BE2C (cell line): ENCODE data around the gene CFAP157.

Experiments used
- DNase-seq: peaks from one replicate; pipeline ENCODE4 v3.0.0-alpha.2; 2020
- H3K27me3 ChIP-seq: fragments of 250-450 bp; sonication (Bioruptor Pico); 2 replicates; pipeline ENCODE4 v1.5.1; 2020; ENCODE audit warnings: mild to moderate bottlenecking
- H3K36me3 ChIP-seq: fragments of 250-450 bp; sonication (Bioruptor Pico); 2 replicates; pipeline ENCODE4 v1.5.1; 2020; ENCODE audit warnings: mild to moderate bottlenecking
- H3K4me1 ChIP-seq: fragments of 250-450 bp; sonication (Bioruptor Pico); 2 replicates; pipeline ENCODE4 v1.5.1; 2020
- H3K4me3 ChIP-seq: 2 replicates; pipeline ENCODE4 v1.5.1; 2011; ENCODE audit warnings: low read depth, low read length
- H3K9me3 ChIP-seq: fragments of 250-450 bp; sonication (Bioruptor Pico); 2 replicates; pipeline ENCODE4 v1.5.1; 2020
- CTCF ChIP-seq: IDR thresholded peaks from 2 replicates; pipeline ENCODE4 v1.5.1; 2012; ENCODE audit warnings: mild to moderate bottlenecking, low read depth, low read length

The CFAP157 gene

DNA sequence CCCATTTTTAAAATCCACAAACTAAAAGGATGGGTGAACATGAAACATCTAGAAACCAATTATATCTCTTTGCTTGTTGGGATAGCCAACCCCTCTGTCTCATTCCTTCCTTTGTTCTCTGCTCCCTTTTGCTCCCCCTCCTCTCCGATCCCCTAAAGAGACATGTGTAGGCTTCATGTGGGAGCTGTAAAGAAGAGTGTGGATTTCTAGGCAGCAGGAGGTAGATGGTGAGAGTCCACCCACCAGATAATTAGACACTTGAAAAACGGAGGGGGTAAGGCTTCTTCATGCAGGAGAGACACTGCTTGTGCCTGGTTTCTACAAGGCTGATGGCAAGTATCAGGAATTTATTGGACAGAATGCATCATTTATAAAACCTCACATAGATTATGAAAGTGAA, 27.3 kb upstream of the CFAP157 start:
- Histone ChIP-seq H3K36me3 (peaks cover 62% of the 10 kb centered on the region), H3K4me3 (no peak overlapping the region), H3K9me3 (no peaks in the 10 kb centered on the region), H3K4me1 (no peaks in the 10 kb centered on the region), H3K27me3 (no peaks in the 10 kb centered on the region)
- DNase-seq: no peak
- no peak for TF ChIP-seq CTCF

DNA sequence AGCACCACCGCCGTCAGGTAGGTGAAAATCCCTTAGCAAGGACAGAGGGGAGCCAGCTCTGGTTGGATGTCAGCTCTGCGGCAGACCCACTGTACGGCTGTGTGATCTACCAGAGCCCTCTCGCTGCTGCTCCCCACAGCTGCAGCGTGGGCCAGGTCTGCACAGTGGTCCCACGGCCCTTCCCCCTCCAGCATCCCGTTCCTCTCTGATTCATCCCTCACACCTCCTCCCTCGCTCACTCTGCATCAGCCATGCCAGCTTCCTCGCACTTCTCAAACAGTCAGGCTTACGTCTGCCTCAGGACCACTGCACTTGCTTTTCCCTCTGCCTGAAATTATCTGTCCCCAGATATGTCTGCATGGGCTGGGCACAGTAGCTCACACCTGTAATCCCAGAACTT, 26.6 kb upstream of the CFAP157 start:
- H3K27me3 ChIP-seq: no peaks in the 10 kb centered on the region
- H3K4me3 ChIP-seq: no peak overlapping the region
- peaks cover 57% of the 10 kb centered on the region for H3K36me3 ChIP-seq
- no peak for DNase-seq
- H3K9me3 ChIP-seq: no peaks in the 10 kb centered on the region
- no peaks in the 10 kb centered on the region for H3K4me1 ChIP-seq
- no peak for TF ChIP-seq CTCF

GRCh38 chr9:127680846-127681245, 25.9 kb upstream of the CFAP157 start:
- no peak for TF ChIP-seq CTCF
- H3K4me3 ChIP-seq: no peak overlapping the region
- no peaks in the 10 kb centered on the region for H3K9me3 ChIP-seq
- H3K36me3 ChIP-seq: peaks cover 53% of the 10 kb centered on the region
- H3K4me1 ChIP-seq: no peaks in the 10 kb centered on the region
- no peak for DNase-seq
- no peaks in the 10 kb centered on the region for H3K27me3 ChIP-seq

- H3K9me3 ChIP-seq: no peaks in the 10 kb centered on the region
- no peak overlapping the region for H3K4me3 ChIP-seq
- H3K4me1 ChIP-seq: no peaks in the 10 kb centered on the region
- H3K36me3 ChIP-seq: peaks cover 48% of the 10 kb centered on the region
- DNase-seq: no peak
- no peak for TF ChIP-seq CTCF
- H3K27me3 ChIP-seq: no peaks in the 10 kb centered on the region
Observed at GRCh38 chr9:127682351-127683136, 24.2 kb upstream of the CFAP157 start.

- no peaks in the 10 kb centered on the region for H3K9me3 ChIP-seq
- peaks cover 49% of the 10 kb centered on the region for H3K36me3 ChIP-seq
- TF ChIP-seq CTCF: no peak
Observed at GRCh38 chr9:127683723-127684122, 23.1 kb upstream of the CFAP157 start.

DNA sequence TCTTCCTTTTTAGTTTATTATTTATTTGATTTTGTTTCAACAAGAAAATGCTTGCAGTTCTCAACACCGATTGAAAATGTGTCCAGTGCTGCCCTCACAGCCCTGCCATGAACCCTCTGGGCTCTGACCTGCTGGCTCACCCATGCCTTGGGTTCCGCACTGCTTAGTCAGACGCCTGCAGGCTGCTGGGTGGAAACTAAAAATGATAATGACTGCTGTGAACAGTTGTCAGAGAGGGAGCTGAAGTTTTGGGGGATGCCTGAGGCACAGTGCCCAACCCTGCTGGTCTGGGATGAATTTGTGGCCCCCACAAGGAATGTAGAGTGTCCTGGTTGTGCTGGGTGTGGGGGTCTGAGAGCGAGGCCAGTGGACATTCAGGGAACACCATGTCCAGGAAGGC, 22.2 kb upstream of the CFAP157 start:
- peaks cover 50% of the 10 kb centered on the region for H3K36me3 ChIP-seq
- no peaks in the 10 kb centered on the region for H3K9me3 ChIP-seq
- no peaks in the 10 kb centered on the region for H3K27me3 ChIP-seq
- TF ChIP-seq CTCF: no peak
- DNase-seq: no peak
- H3K4me1 ChIP-seq: no peaks in the 10 kb centered on the region
- H3K4me3 ChIP-seq: no peak overlapping the region

More at GRCh38 chr9:127683723-127684122, 23.1 kb upstream of the CFAP157 start:
- H3K4me3 ChIP-seq: no peak overlapping the region
- no peaks in the 10 kb centered on the region for H3K4me1 ChIP-seq
- DNase-seq: no peak
- H3K27me3 ChIP-seq: no peaks in the 10 kb centered on the region
